Measurements from ENCODE around the gene NSRP1.
A peak's percentile ranks its signal among the peaks of the same experiment; 100 is the strongest.
"Not testable (repeated sequence)": the region's sequence is repeated elsewhere in the genome, so short reads cannot be mapped to it uniquely, and the experiment has no call there.

NSRP1 gene, protein sequence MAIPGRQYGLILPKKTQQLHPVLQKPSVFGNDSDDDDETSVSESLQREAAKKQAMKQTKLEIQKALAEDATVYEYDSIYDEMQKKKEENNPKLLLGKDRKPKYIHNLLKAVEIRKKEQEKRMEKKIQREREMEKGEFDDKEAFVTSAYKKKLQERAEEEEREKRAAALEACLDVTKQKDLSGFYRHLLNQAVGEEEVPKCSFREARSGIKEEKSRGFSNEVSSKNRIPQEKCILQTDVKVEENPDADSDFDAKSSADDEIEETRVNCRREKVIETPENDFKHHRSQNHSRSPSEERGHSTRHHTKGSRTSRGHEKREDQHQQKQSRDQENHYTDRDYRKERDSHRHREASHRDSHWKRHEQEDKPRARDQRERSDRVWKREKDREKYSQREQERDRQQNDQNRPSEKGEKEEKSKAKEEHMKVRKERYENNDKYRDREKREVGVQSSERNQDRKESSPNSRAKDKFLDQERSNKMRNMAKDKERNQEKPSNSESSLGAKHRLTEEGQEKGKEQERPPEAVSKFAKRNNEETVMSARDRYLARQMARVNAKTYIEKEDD

DNA sequence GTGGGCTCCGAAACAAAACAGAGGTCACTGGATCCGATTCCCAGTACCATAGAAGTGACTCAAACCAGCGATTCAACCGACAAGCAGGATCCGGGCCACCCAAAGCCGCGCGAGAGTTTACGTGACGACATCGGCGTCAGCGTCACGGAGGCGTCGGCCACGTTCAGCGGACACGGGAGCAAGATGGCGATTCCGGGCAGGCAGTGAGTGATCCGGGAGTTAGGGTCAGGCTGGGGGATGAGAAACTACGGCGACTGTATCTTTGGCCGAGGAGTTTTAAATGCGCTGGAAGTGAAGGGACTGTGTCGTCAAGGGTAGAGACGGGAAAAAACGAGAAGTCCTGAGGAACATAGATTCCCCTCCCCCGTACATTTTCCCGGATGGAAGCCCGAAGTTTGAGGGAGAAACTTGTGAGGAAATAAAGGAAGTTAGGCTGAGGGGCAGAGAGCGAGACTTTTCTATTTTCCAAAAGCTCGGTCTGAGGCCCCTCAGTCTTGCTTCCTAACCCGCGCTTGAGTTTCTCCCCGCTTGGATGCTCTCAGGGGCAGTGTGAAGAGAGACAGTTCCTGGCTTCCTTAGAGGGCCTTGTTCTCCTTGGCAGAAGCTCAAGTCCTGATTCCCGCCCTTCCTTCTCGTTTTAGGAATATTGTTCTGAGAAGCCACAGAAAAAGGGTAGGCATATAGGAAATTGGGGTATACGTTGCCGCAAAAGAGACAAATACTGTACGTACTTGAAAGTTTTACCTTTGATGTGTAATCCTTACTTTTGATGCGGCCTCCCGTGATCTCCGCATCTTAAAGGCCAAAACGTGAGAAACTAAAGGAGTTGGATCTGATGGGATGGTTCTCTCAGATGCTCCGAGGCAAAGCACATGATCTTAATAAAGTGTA is at the start of gene NSRP1:
Gene NSRP1, plus strand, starts transcription at position 156 of the 891 bp plus-strand sequence. Its CDS starts 28 bp downstream, at position 184.
- H3K4me3 ChIP-seq (ENCODE audit: low read length), result peak within 1 kb of the TSS; percentile 98
- H3K27me3 ChIP-seq (ENCODE audit: control insufficient read depth, insufficient read depth, low read length), result no peaks in the 10 kb centered on the region
- peak within 1 kb of the TSS; percentile 99 for H3K27ac ChIP-seq (ENCODE audit: low read length)
- H3K9me3 ChIP-seq (ENCODE audit: control insufficient read depth, low read depth, low read length), result no peaks in the 10 kb centered on the region
- H3K36me3 ChIP-seq (ENCODE audit: control insufficient read depth, low read depth, low read length), result peaks cover 16% of the 10 kb centered on the region
- H3K4me1 ChIP-seq (ENCODE audit: control insufficient read depth, low read depth, low read length), result no peaks in the 10 kb centered on the region
- peak within 1 kb of the TSS; percentile 100 for H3K9ac ChIP-seq (ENCODE audit: low read length)

GRCh38 chr17:30068465-30068864 is 48.2 kb upstream of the NSRP1 start:
- no peak overlapping the region for H3K9ac ChIP-seq (ENCODE audit: low read length)
- H3K27me3 ChIP-seq (ENCODE audit: control insufficient read depth, insufficient read depth, low read length), result no peaks in the 10 kb centered on the region
- H3K4me3 ChIP-seq (ENCODE audit: low read length), result no peak overlapping the region
- H3K27ac ChIP-seq (ENCODE audit: low read length), result no peak overlapping the region
- H3K9me3 ChIP-seq (ENCODE audit: control insufficient read depth, low read depth, low read length), result no peaks in the 10 kb centered on the region
- H3K4me1 ChIP-seq (ENCODE audit: control insufficient read depth, low read depth, low read length), result no peaks in the 10 kb centered on the region
- H3K36me3 ChIP-seq (ENCODE audit: control insufficient read depth, low read depth, low read length), result no peaks in the 10 kb centered on the region

DNA sequence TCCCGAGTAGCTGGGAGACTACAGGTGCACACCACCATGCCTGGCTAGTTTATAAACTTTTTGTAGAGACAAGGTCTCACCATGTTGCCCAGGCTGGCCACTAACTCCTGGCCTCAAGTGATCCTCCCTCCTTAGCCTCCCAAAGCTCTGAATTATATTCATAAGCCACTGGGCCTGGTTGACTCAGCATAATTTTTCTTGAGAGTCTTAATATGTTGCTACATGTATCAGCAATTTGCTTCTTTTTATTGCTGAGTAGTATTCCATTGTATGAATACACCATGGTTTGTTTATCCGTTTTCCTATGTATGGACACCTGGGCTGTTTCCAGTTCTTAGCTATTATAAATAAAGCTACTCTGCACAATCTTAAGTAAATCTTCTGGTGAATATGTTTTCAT is 42.4 kb upstream of the NSRP1 start:
- Histone ChIP-seq H3K4me1 (ENCODE audit: control insufficient read depth, low read depth, low read length) (no peaks in the 10 kb centered on the region), H3K27me3 (ENCODE audit: control insufficient read depth, insufficient read depth, low read length) (no peaks in the 10 kb centered on the region), H3K4me3 (ENCODE audit: low read length) (no peak overlapping the region), H3K27ac (ENCODE audit: low read length) (no peak overlapping the region), H3K9ac (ENCODE audit: low read length) (no peak overlapping the region), H3K9me3 (ENCODE audit: control insufficient read depth, low read depth, low read length) (no peaks in the 10 kb centered on the region), H3K36me3 (ENCODE audit: control insufficient read depth, low read depth, low read length) (no peaks in the 10 kb centered on the region)

DNA sequence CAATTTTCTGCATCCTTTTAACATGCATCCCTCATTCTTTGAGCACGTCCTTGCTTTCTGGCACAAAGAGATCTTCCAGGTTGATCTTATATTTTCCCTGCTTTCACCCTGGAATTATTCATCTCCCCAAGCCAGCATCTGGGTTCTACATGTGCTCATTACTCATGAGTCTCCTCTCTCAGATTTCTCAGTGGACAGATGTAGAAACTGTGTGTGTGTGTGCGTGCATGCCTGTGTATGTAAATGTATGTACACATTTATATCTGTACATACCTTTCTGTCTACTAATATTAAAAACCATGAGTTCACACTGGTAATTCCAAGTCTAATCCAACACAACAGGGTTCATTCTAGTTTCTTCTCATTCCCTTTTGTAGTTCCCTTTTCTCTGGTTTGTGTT is 41.9 kb upstream of the NSRP1 start:
- H3K9me3 ChIP-seq (ENCODE audit: control insufficient read depth, low read depth, low read length), result no peaks in the 10 kb centered on the region
- no peaks in the 10 kb centered on the region for H3K27me3 ChIP-seq (ENCODE audit: control insufficient read depth, insufficient read depth, low read length)
- H3K36me3 ChIP-seq (ENCODE audit: control insufficient read depth, low read depth, low read length), result no peaks in the 10 kb centered on the region
- no peak overlapping the region for H3K27ac ChIP-seq (ENCODE audit: low read length)
- H3K9ac ChIP-seq (ENCODE audit: low read length), result no peak overlapping the region
- H3K4me3 ChIP-seq (ENCODE audit: low read length), result no peak overlapping the region
- no peaks in the 10 kb centered on the region for H3K4me1 ChIP-seq (ENCODE audit: control insufficient read depth, low read depth, low read length)

GRCh38 chr17:30082773-30083172 is 33.8 kb upstream of the NSRP1 start:
- no peak overlapping the region for H3K9ac ChIP-seq (ENCODE audit: low read length)

DNA sequence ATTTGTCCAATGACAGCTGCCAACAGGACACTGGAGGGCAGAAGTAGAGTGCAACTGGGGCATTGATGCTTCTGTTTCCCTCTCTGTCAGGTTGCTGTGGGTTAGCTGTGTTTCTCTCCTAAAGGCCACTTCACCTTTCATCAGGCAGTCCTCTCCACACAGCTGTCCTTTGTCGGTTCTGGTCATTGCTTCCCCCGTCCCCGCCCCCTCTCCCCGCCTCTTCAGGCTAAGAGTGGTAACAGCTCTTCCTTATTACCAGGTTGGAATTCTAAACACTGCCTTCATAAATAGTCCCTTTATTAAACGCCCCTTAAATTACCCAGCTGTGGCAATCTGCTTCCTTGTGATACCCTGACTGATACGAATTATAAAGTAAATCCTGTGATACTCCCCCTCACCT is 31.8 kb upstream of the NSRP1 start:
- H3K27me3 ChIP-seq (ENCODE audit: control insufficient read depth, insufficient read depth, low read length), result no peaks in the 10 kb centered on the region
- no peak overlapping the region for H3K4me3 ChIP-seq (ENCODE audit: low read length)
- H3K9me3 ChIP-seq (ENCODE audit: control insufficient read depth, low read depth, low read length), result no peaks in the 10 kb centered on the region
- no peaks in the 10 kb centered on the region for H3K36me3 ChIP-seq (ENCODE audit: control insufficient read depth, low read depth, low read length)
- H3K4me1 ChIP-seq (ENCODE audit: control insufficient read depth, low read depth, low read length), result no peaks in the 10 kb centered on the region
- no peak overlapping the region for H3K27ac ChIP-seq (ENCODE audit: low read length)
- no peak overlapping the region for H3K9ac ChIP-seq (ENCODE audit: low read length)

More at GRCh38 chr17:30082773-30083172, 33.8 kb upstream of the NSRP1 start:
- Histone ChIP-seq H3K36me3 (ENCODE audit: control insufficient read depth, low read depth, low read length) (no peaks in the 10 kb centered on the region), H3K27me3 (ENCODE audit: control insufficient read depth, insufficient read depth, low read length) (no peaks in the 10 kb centered on the region), H3K27ac (ENCODE audit: low read length) (no peak overlapping the region), H3K4me3 (ENCODE audit: low read length) (no peak overlapping the region), H3K4me1 (ENCODE audit: control insufficient read depth, low read depth, low read length) (no peaks in the 10 kb centered on the region), H3K9me3 (ENCODE audit: control insufficient read depth, low read depth, low read length) (no peaks in the 10 kb centered on the region)

GRCh38 chr17:30086896-30087295 is 29.7 kb upstream of the NSRP1 start:
- no peak overlapping the region for H3K27ac ChIP-seq (ENCODE audit: low read length)
- no peak overlapping the region for H3K4me3 ChIP-seq (ENCODE audit: low read length)
- no peak overlapping the region for H3K9ac ChIP-seq (ENCODE audit: low read length)
- no peaks in the 10 kb centered on the region for H3K9me3 ChIP-seq (ENCODE audit: control insufficient read depth, low read depth, low read length)
- H3K27me3 ChIP-seq (ENCODE audit: control insufficient read depth, insufficient read depth, low read length), result no peaks in the 10 kb centered on the region
- H3K4me1 ChIP-seq (ENCODE audit: control insufficient read depth, low read depth, low read length), result no peaks in the 10 kb centered on the region
- no peaks in the 10 kb centered on the region for H3K36me3 ChIP-seq (ENCODE audit: control insufficient read depth, low read depth, low read length)

- not testable (repeated sequence) for H3K4me3 ChIP-seq (ENCODE audit: low read length); H3K4me1 ChIP-seq (ENCODE audit: control insufficient read depth, low read depth, low read length); H3K27ac ChIP-seq (ENCODE audit: low read length); H3K36me3 ChIP-seq (ENCODE audit: control insufficient read depth, low read depth, low read length); H3K9me3 ChIP-seq (ENCODE audit: control insufficient read depth, low read depth, low read length); H3K9ac ChIP-seq (ENCODE audit: low read length); H3K27me3 ChIP-seq (ENCODE audit: control insufficient read depth, insufficient read depth, low read length)
These were observed 29.2 kb upstream of the NSRP1 start for GRCh38 chr17:30087431-30087830.

DNA sequence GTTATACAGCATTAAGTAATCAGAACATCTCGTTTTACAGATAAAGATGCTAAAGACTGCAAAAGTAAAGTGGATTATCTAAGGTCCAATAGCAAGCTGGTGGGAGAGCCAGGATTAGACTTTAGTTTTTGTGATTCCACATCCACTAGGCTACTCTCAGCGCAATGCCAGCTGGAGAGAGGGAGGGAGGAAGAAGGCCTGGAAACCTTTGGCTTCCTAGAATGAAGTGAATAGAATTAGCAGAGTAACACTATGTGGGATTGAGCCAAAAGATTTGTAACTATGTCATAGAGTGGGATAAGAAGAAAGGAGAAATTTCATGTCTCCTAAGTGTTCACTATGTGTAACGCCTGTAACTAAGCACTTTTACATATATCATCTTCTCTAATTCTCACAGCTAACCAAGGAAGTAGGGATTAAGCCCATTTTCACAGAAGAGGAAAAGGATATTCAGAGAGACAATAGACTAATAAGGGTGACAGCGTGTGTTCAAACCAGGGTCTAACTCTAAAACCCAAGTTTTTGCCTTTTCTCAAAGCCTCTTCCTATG is 25.4 kb upstream of the NSRP1 start:
- no peak overlapping the region for H3K9ac ChIP-seq (ENCODE audit: low read length)
- H3K9me3 ChIP-seq (ENCODE audit: control insufficient read depth, low read depth, low read length), result no peaks in the 10 kb centered on the region
- H3K27me3 ChIP-seq (ENCODE audit: control insufficient read depth, insufficient read depth, low read length), result no peaks in the 10 kb centered on the region
- H3K27ac ChIP-seq (ENCODE audit: low read length), result no peak overlapping the region
- no peaks in the 10 kb centered on the region for H3K4me1 ChIP-seq (ENCODE audit: control insufficient read depth, low read depth, low read length)
- H3K36me3 ChIP-seq (ENCODE audit: control insufficient read depth, low read depth, low read length), result no peaks in the 10 kb centered on the region
- no peak overlapping the region for H3K4me3 ChIP-seq (ENCODE audit: low read length)

GRCh38 chr17:30091771-30092170 is 24.8 kb upstream of the NSRP1 start:
- no peaks in the 10 kb centered on the region for H3K9me3 ChIP-seq (ENCODE audit: control insufficient read depth, low read depth, low read length)
- no peak overlapping the region for H3K27ac ChIP-seq (ENCODE audit: low read length)
- H3K27me3 ChIP-seq (ENCODE audit: control insufficient read depth, insufficient read depth, low read length), result no peaks in the 10 kb centered on the region
- no peaks in the 10 kb centered on the region for H3K36me3 ChIP-seq (ENCODE audit: control insufficient read depth, low read depth, low read length)
- H3K9ac ChIP-seq (ENCODE audit: low read length), result no peak overlapping the region
- H3K4me1 ChIP-seq (ENCODE audit: control insufficient read depth, low read depth, low read length), result no peaks in the 10 kb centered on the region
- H3K4me3 ChIP-seq (ENCODE audit: low read length), result no peak overlapping the region

- Histone ChIP-seq H3K9me3 (ENCODE audit: control insufficient read depth, low read depth, low read length) (no peaks in the 10 kb centered on the region), H3K27me3 (ENCODE audit: control insufficient read depth, insufficient read depth, low read length) (no peaks in the 10 kb centered on the region), H3K9ac (ENCODE audit: low read length) (no peak overlapping the region), H3K27ac (ENCODE audit: low read length) (no peak overlapping the region), H3K36me3 (ENCODE audit: control insufficient read depth, low read depth, low read length) (no peaks in the 10 kb centered on the region), H3K4me3 (ENCODE audit: low read length) (no peak overlapping the region), H3K4me1 (ENCODE audit: control insufficient read depth, low read depth, low read length) (no peaks in the 10 kb centered on the region)
These were observed 23.7 kb upstream of the NSRP1 start for GRCh38 chr17:30092886-30093285.
